Measurements from ENCODE around the gene TMEM271.

Gene TMEM271

GRCh38 chr4:576245-576821 is at the start of gene TMEM271:
TSS of gene TMEM271 (minus strand) at chr4:576295. CDS start at chr4:576062, 233 bp downstream.
- no peak for DNase-seq (ENCODE audit: low read depth in 2 of 2)

GRCh38 chr4:625631-626161 is 49.6 kb upstream of the TMEM271 start:
- DNase-seq (ENCODE audit: low read depth in 2 of 2) = no peak

- no peak for DNase-seq (ENCODE audit: low read depth in 2 of 2)
These were observed 48.9 kb upstream of the TMEM271 start, which contains the start of gene PDE6B for GRCh38 chr4:624705-625590. TSS of gene PDE6B (plus strand) at chr4:625573. CDS start at chr4:625627, 54 bp downstream.

- DNase-seq (ENCODE audit: low read depth in 2 of 2) = no peak
These were observed 47.9 kb upstream of the TMEM271 start for GRCh38 chr4:623914-624566.

GRCh38 chr4:622996-623913 is 47.2 kb upstream of the TMEM271 start:
- DNase-seq (ENCODE audit: low read depth in 2 of 2) = no peak

GRCh38 chr4:622071-622995 is 46.2 kb upstream of the TMEM271 start:
- DNase-seq (ENCODE audit: low read depth in 2 of 2) = no peak

GRCh38 chr4:621296-622070 is 45.4 kb upstream of the TMEM271 start:
- DNase-seq (ENCODE audit: low read depth in 2 of 2) = no peak

GRCh38 chr4:620851-621261 is 44.8 kb upstream of the TMEM271 start:
- DNase-seq (ENCODE audit: low read depth in 2 of 2) = no peak

- no peak for DNase-seq (ENCODE audit: low read depth in 2 of 2)
These were observed 44.1 kb upstream of the TMEM271 start for GRCh38 chr4:620201-620600.

GRCh38 chr4:617644-618641 is 41.8 kb upstream of the TMEM271 start:
- DNase-seq (ENCODE audit: low read depth in 2 of 2) = no peak

GRCh38 chr4:616911-617643 is 41.0 kb upstream of the TMEM271 start:
- DNase-seq (ENCODE audit: low read depth in 2 of 2) = no peak

- DNase-seq (ENCODE audit: low read depth in 2 of 2) = no peak
These were observed 40.0 kb upstream of the TMEM271 start for GRCh38 chr4:616091-616490.

GRCh38 chr4:613126-613525 is 37.0 kb upstream of the TMEM271 start:
- DNase-seq (ENCODE audit: low read depth in 2 of 2) = no peak

- DNase-seq (ENCODE audit: low read depth in 2 of 2) = no peak
These were observed 36.6 kb upstream of the TMEM271 start for GRCh38 chr4:612749-613125.

- DNase-seq (ENCODE audit: low read depth in 2 of 2) = no peak
These were observed 36.1 kb upstream of the TMEM271 start for GRCh38 chr4:612052-612748.

GRCh38 chr4:610411-611261 is 34.5 kb upstream of the TMEM271 start:
- DNase-seq (ENCODE audit: low read depth in 2 of 2) = no peak

Measured in stimulated activated CD8-positive, alpha-beta memory T cell treated with anti-CD3 and anti-CD28 coated beads, Interleukin-7, amount 100 ng/mL, for 4 hours (primary cell).